Fibroblast of lung (primary cell): ENCODE data around the gene ZNF638. TPM values are rescaled to one million over a fixed set of nuclear protein-coding genes. Genes with fewer than 3 reads are reported as not detected.

ENCODE experiments used
- DNase-seq, 2 donors: peaks; one replicate each; pipeline versions ENCODE4 v3.0.0 to v3.0.0-alpha.2; 2010; ENCODE audit warnings: low read depth in 2 of 2
- H2AFZ ChIP-seq: 2 replicates; pipeline ENCODE4 v1.5.1; 2012; ENCODE audit warnings: low read length, control low read depth, inconsistent platforms
- H3K27ac ChIP-seq: 2 replicates; pipeline ENCODE4 v1.5.1; 2011; ENCODE audit warnings: low read length, control low read depth; ENCODE audit not compliant: insufficient read depth
- H3K27me3 ChIP-seq: 2 replicates; pipeline ENCODE4 v1.5.1; 2011; ENCODE audit warnings: mild to moderate bottlenecking, low read length; ENCODE audit not compliant: control insufficient read depth, insufficient read depth
- H3K36me3 ChIP-seq: 2 replicates; pipeline ENCODE4 v1.5.1; 2011; ENCODE audit warnings: low read length; ENCODE audit not compliant: control insufficient read depth, insufficient read depth
- H3K4me1 ChIP-seq: 2 replicates; pipeline ENCODE4 v1.5.1; 2011; ENCODE audit warnings: low read length; ENCODE audit not compliant: control insufficient read depth, insufficient read depth; ENCODE audit errors: extremely low read depth
- H3K4me2 ChIP-seq: 2 replicates; pipeline ENCODE4 v1.5.1; 2011; ENCODE audit warnings: low read length, control low read depth; ENCODE audit not compliant: insufficient read depth; ENCODE audit errors: extremely low read depth
- H3K4me3 ChIP-seq, 4 experiments: fragments of 200-600 bp in 1 of 4; sonication (generic) in 1 of 4; replicated peaks in 1 of 4; 2 replicates each; pipeline ENCODE4 v1.5.1; 2011 to 2016; ENCODE audit warnings: low read length in 4 of 4, low read depth in 3 of 4, mild to moderate bottlenecking in 3 of 4, control low read depth in 2 of 4, inconsistent platforms in 1 of 4, mixed read lengths in 1 of 4; ENCODE audit not compliant: insufficient read depth in 1 of 4; ENCODE audit errors: control extremely low read depth in 1 of 4
- H3K79me2 ChIP-seq: 2 replicates; pipeline ENCODE4 v1.5.1; 2012; ENCODE audit warnings: mild to moderate bottlenecking, low read length, inconsistent platforms; ENCODE audit not compliant: control insufficient read depth, insufficient read depth
- H3K9ac ChIP-seq: 2 replicates; pipeline ENCODE4 v1.5.1; 2011; ENCODE audit warnings: mild to moderate bottlenecking, low read length, control low read depth; ENCODE audit not compliant: insufficient read depth
- H3K9me3 ChIP-seq: 2 replicates; pipeline ENCODE4 v1.5.1; 2012; ENCODE audit warnings: low read depth, low read length; ENCODE audit not compliant: control insufficient read depth, insufficient read depth
- H4K20me1 ChIP-seq: 2 replicates; pipeline ENCODE4 v1.5.1; 2011; ENCODE audit warnings: low read length; ENCODE audit not compliant: control insufficient read depth, insufficient read depth; ENCODE audit errors: extremely low read depth
- EZH2 ChIP-seq: IDR thresholded peaks from 2 replicates; pipeline ENCODE4 v1.5.1; 2012; ENCODE audit warnings: low read length, control low read depth, mild to moderate bottlenecking; ENCODE audit errors: missing control alignments
- polyA plus RNA-seq, 2 donors: library from polyadenylated mRNA; depleted of rRNA in 1 of 2; stranded (reverse) in 1 of 2; unstranded in 1 of 2; fragments of >200 nt; gene quantifications; 2 replicates each; pipeline ENCODE4 v1.2.1, GENCODE V29; 2011 to 2012; ENCODE audit warnings: missing spikeins in 1 of 2
- total RNA-seq: library from RNA; depleted of rRNA; stranded (reverse); fragments of >200 nt; gene quantifications from 2 replicates; pipeline ENCODE4 v1.2.1, GENCODE V29; 2014
- TF ChIP-seq, protein P1 (sequence below), 2 donors: IDR thresholded peaks in 1 of 2; conservative IDR thresholded peaks in 1 of 2; 1 replicate in 1 of 2; 2 replicates in 1 of 2; pipeline ENCODE4 v1.5.1; 2011 to 2012; ENCODE audit warnings: low read length in 2 of 2, control low read depth in 1 of 2, inconsistent platforms in 1 of 2, low read depth in 1 of 2, mild to moderate bottlenecking in 1 of 2

Gene ZNF638
- total and polyA plus RNA-seq, 2 donors (not counting 1 experiment from before 2014, with no cell fraction given) = 63.8 to 190 TPM

DNA sequence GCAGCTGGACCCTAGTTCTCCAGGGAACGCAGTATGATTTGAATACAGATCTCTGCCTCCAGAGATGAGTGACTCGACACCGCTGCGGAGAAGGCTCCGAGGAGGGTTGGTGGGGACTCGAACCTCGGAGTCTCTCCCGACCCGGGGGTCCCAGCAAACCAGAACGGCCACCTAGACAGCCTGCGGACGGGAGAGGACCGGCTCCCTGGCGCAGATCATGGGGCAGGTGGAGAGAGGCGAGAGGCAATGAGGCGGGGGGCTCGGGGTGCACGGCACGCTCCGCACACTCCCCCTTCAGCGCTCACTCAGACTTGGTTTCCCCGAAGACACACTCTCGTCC is 134.3 kb downstream of the ZNF638 start:
- no peak overlapping the region for H3K9ac ChIP-seq
- H2AFZ ChIP-seq = peak overlapping the region; percentile 13
- no peak for DNase-seq

GRCh38 chr2:71466301-71467179 is 135.0 kb downstream of the ZNF638 start:
- Histone ChIP-seq H3K4me2 (peak overlapping the region; percentile 100), H3K36me3 (no peaks in the 10 kb centered on the region), H3K4me1 (peaks cover 2% of the 10 kb centered on the region), H3K4me3 (peak overlapping the region; percentile 61 to 74 (median 66)), H3K9me3 (no peaks in the 10 kb centered on the region), H3K9ac (peak overlapping the region; percentile 46), H3K27me3 (peaks cover 42% of the 10 kb centered on the region), H2AFZ (peak overlapping the region; percentile 73), H3K27ac (no peak overlapping the region), H3K79me2 (no peaks in the 10 kb centered on the region), H4K20me1 (no peaks in the 10 kb centered on the region)
- TF ChIP-seq, protein P1, sequence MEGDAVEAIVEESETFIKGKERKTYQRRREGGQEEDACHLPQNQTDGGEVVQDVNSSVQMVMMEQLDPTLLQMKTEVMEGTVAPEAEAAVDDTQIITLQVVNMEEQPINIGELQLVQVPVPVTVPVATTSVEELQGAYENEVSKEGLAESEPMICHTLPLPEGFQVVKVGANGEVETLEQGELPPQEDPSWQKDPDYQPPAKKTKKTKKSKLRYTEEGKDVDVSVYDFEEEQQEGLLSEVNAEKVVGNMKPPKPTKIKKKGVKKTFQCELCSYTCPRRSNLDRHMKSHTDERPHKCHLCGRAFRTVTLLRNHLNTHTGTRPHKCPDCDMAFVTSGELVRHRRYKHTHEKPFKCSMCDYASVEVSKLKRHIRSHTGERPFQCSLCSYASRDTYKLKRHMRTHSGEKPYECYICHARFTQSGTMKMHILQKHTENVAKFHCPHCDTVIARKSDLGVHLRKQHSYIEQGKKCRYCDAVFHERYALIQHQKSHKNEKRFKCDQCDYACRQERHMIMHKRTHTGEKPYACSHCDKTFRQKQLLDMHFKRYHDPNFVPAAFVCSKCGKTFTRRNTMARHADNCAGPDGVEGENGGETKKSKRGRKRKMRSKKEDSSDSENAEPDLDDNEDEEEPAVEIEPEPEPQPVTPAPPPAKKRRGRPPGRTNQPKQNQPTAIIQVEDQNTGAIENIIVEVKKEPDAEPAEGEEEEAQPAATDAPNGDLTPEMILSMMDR (conservative IDR thresholded peaks at IDR 0.05 in 1 of 2, IDR thresholded peaks at IDR 0.05 in 1 of 2; ENCODE audit: low read depth in 1 of 2, low read length in 2 of 2) = no peak
- no peak for TF ChIP-seq EZH2
- DNase-seq = peak in 1 of 2 donors; percentile 48

More for the DNA sequence above, 134.3 kb downstream of the ZNF638 start:
- no peaks in the 10 kb centered on the region for H4K20me1 ChIP-seq
- peak overlapping the region in 2 of 4 experiments; percentile 61 to 62 for H3K4me3 ChIP-seq
- TF ChIP-seq EZH2 = peak; percentile 77
- TF ChIP-seq, protein P1 (conservative IDR thresholded peaks at IDR 0.05 in 1 of 2, IDR thresholded peaks at IDR 0.05 in 1 of 2; ENCODE audit: low read depth in 1 of 2, low read length in 2 of 2) = no peak
- H3K4me1 ChIP-seq = no peaks in the 10 kb centered on the region
- no peaks in the 10 kb centered on the region for H3K9me3 ChIP-seq
- H3K4me2 ChIP-seq = peak overlapping the region; percentile 100
- peaks cover 42% of the 10 kb centered on the region for H3K27me3 ChIP-seq
- no peak overlapping the region for H3K27ac ChIP-seq
- no peaks in the 10 kb centered on the region for H3K79me2 ChIP-seq
- no peaks in the 10 kb centered on the region for H3K36me3 ChIP-seq

DNA sequence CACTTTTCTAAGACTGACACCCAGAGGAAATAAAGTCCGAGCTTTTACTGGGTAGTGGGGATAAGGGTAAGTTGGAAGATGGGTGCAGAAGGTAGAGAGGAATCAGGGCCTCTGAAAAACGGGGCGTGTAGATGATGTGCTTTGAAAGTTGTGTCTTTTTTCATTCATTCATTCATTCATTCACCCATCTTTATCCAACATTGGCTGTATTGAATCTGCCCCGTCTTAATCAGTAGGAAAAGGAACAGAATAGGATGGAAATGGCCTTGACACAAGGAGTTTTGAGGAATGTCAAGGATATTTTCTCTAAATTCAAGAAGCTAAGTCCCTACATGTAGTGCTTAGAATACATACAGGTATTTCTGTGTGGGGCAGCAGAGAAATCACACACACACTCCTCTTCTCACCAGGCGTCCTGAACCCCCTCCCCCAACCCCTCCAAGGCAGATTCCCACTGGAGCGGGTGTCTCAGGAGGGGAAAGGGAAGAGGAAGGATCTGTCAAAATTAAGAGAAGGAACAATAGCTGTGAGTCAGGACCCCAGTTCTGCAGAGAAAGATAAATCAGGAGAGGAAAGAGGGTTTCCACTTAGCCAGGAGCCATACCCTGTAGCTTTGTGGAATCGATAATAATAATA is 135.7 kb downstream of the ZNF638 start:
- H3K36me3 ChIP-seq = no peaks in the 10 kb centered on the region
- no peaks in the 10 kb centered on the region for H3K79me2 ChIP-seq
- no peaks in the 10 kb centered on the region for H4K20me1 ChIP-seq
- TF ChIP-seq, protein P1 (conservative IDR thresholded peaks at IDR 0.05 in 1 of 2, IDR thresholded peaks at IDR 0.05 in 1 of 2; ENCODE audit: low read depth in 1 of 2, low read length in 2 of 2) = no peak
- TF ChIP-seq EZH2 = no peak
- no peak overlapping the region for H3K9ac ChIP-seq
- H3K9me3 ChIP-seq = no peaks in the 10 kb centered on the region
- H3K4me3 ChIP-seq = peak overlapping the region; percentile 61 to 74 (median 66)
- H3K4me2 ChIP-seq = peak overlapping the region; percentile 100
- no peak overlapping the region for H2AFZ ChIP-seq
- DNase-seq = no peak
- no peak overlapping the region for H3K27ac ChIP-seq
- peaks cover 42% of the 10 kb centered on the region for H3K27me3 ChIP-seq
- peaks cover 2% of the 10 kb centered on the region for H3K4me1 ChIP-seq
